IPS-18c (cell line): Measurements from ENCODE around the gene ARHGEF5.
"Not testable (repeated sequence)": the region's sequence is repeated elsewhere in the genome, so short reads cannot be mapped to it uniquely, and the experiment has no call there.

ENCODE experiments used
- H3K4me3 ChIP-seq: 2 replicates; pipeline ENCODE4 v1.7.0; 2013; ENCODE audit warnings: low read depth, mild to moderate bottlenecking, low read length, moderate library complexity; ENCODE audit not compliant: insufficient read depth
- H3K9me3 ChIP-seq: one replicate; pipeline ENCODE4 v1.6.1; 2013; ENCODE audit warnings: mild to moderate bottlenecking, low read length, moderate library complexity; ENCODE audit not compliant: control insufficient read depth, insufficient read depth

Gene ARHGEF5

DNA sequence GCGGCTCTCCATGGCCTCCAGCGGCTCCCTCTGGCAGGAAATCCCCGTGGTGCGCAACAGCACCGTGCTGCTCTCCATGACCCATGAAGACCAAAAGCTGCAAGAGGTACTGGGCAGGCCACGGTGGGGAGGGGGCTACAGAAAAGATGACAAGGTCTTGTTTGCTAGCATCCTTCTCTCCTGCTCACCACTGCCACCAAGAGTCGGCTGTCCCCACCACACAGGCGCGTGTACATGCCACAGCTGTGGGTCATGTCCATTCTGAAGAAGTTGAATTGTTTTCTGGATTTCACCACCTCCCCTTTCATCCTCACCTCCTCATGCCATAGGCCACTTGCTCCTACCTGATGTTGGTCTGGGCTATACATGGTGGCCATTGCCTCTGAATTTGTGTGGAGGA, 12.0 kb downstream of the ARHGEF5 start:
- H3K4me3 ChIP-seq, H3K9me3 ChIP-seq: not testable (repeated sequence)

DNA sequence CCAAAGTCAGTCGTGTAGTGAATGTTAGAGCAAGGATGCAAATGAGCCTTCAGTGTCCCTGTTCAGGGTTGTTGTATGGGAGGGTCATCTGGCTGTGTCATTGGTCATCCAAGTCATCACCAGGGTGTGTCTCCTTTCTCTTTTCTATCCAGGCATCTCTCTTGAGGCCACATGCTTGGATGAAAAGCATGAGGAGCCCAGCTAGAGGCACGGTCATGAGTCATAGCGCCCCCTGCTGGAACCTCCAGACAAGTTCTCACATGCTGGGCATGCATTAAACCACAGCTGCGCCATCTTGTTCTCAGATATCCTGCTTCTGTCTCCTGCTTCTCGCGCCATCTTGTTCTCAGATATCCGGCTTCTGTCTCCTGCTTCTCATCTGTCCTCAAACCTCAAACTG, 14.0 kb downstream of the ARHGEF5 start:
- not testable (repeated sequence) for H3K4me3 ChIP-seq, H3K9me3 ChIP-seq

DNA sequence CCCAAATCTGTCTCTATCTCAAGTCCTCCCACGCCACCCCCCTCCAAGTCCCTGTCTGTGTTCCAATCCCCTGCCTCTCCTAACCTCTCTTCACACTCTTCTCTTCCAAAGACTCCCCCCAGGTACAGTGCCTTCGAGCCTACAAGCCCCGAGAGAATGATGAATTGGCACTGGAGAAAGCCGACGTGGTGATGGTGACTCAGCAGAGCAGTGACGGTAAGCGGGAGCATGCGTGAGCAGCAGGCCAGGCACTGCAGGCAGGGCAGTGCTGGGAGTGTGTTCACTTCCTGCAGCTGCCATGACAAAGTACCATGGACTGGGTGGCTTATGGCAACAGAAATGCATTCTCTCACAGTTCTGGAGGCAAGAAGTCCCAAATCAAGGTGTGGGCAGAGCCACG, 23.4 kb downstream of the ARHGEF5 start:
- H3K9me3 ChIP-seq, result no peaks in the 10 kb centered on the region
- no peak overlapping the region for H3K4me3 ChIP-seq

DNA sequence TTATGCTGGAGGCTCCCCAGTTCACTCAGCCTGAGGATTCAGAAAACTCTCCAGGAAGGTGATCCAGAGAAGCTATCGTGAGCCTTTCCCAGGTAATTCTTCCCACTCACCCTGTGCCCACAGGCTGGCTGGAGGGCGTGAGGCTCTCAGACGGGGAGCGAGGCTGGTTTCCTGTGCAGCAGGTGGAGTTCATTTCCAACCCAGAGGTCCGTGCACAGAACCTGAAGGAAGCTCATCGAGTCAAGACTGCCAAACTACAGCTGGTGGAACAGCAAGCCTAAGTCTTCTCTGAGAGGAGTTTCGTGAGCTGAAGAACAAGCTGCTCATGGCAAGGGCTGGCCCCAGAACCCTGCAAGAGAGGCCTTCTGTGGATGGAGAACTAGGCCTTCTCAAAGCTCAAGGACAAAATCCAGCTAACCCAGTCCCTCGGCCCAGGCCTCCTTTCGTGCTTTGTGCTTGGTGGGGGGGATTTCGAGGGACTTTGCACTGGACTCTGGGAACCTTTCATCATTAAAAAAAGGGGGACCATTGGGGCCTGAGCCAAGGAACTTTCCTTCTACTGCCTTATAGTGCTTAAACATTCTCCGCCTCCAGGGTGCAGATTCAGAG, 24.7 kb downstream of the ARHGEF5 start:
- no peak overlapping the region for H3K4me3 ChIP-seq
- H3K9me3 ChIP-seq, result no peaks in the 10 kb centered on the region

DNA sequence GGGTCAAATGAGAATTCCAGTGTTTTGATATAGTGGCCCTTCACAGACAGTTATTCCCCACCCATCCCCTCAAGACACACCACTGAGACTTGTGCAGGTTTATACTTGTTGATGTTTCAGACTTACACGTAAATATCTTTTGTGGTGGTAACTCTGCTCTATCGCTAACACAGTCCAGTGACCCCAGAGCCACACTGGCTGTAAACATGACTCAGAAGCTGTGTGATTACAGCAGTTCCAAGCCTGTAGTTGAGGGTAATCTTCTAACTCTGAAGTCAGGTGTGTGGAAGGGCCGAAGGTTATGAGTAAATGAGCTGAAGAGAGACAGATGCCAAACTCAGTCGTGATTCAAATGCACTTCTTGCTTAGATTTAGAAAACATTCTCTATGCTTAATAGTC, 28.9 kb downstream of the ARHGEF5 start:
- Histone ChIP-seq H3K4me3 (no peak overlapping the region), H3K9me3 (no peaks in the 10 kb centered on the region)

DNA sequence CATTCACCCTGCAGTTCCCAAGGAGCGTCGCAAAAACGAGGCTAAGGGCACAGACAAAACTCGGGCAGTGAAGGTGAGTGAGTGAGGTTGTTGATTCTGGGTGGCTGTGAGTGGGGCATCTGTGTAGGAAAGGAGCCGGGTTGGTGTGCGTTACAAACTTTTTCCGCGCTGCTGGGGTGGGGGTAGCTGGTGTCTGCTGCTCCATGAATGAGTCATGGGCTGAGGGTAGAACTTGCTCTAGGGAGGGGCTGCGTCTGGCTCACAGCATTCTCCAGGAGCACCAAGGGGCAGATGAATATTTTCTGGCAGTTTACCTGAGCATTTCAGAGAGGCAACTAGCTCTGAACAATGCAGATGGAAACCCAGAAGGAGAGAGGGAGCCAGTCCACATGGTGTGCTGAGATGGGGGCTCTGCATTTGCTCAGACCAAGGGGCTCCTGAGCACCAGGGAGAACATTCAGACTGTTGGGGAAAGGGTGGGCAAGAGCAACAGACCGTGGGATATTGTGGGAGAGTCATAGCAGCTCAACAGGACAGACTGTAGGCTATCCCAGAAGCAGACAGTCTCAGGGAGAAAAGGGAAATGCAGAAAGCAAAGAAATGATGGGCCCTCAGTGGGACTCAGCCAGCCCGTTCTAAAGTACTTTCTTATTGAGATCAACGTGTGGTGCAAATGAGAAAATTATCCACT, 29.5 kb downstream of the ARHGEF5 start:
- Histone ChIP-seq H3K4me3 (no peak overlapping the region), H3K9me3 (no peaks in the 10 kb centered on the region)

DNA sequence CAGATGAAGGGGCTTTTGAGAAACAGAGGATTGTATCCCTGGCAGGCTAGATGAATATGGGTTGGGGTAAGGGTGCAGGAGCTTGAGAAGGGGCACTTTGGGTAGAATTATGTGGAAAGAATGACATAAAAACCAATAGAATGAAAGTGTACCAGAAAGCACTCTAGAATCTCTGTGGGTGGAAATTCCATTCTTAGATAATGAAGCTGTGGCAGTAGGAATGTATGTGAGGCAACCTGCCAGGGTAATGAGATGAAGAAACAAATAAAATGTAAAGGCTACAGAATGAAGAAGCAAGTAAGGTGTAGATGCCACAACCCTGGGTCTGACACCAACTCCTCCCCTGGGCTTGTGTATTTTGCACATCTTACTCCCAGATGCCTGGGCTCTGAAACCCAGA, 31.5 kb downstream of the ARHGEF5 start:
- H3K4me3 ChIP-seq, result no peak overlapping the region
- no peaks in the 10 kb centered on the region for H3K9me3 ChIP-seq

DNA sequence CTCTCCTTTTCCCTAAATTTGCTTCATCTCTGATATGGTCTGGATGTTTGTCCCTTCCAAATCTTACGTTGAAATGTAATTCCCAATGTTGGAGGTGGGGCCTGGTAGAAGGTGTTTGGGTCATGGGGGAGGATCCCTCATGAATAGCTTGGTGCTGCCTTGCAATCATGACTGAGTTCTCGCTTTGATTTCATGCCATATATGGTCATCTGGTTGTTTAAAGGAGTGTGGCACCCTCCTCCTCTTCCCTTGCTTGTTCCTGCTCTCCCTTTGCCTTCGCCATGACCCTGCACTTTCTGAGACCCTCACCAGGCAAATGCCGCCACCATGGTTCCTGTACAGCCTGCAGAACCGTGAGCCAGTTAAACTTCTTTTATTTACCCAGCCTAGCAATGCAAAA, 33.7 kb downstream of the ARHGEF5 start:
- Histone ChIP-seq H3K4me3 (no peak overlapping the region), H3K9me3 (no peaks in the 10 kb centered on the region)

DNA sequence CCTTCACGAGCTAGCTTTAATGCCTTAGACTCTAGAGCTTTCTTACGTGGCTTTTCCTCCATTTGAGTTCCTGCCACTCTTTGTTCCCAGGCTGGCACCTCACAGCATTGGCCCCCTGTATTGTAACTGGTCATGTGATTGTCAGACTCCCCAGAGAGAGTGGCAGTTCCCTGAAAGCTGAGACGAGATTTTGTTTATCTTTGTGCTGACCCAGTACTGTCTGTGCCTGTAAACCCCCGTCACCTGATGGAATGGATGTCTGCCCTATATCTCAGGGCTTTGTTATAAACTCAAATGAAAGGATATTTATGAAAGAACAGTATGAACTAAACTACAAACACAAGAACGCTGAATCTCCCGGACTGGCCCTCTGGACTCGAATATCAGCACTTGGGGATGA, 35.3 kb downstream of the ARHGEF5 start:
- Histone ChIP-seq H3K9me3 (no peaks in the 10 kb centered on the region), H3K4me3 (no peak overlapping the region)

DNA sequence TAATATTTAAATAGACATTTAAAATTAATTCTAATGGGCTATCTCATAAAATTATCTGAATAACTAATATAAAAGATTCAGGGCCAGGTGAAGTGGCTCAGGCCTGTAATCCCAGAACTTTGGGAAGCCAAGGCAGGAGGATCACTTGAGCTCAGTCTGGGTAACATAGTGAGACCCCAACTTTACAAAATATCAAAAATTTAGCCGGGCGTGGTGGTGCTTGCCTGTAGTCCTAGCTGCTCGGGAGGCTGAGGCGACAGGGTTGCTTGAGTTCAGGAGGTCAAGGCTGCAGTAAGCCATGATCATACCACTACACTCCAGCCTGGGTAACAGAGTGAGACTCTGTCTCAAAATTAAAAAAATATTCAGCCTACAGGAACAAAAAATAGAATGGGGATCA, 35.8 kb downstream of the ARHGEF5 start:
- Histone ChIP-seq H3K4me3 (no peak overlapping the region), H3K9me3 (no peaks in the 10 kb centered on the region)

DNA sequence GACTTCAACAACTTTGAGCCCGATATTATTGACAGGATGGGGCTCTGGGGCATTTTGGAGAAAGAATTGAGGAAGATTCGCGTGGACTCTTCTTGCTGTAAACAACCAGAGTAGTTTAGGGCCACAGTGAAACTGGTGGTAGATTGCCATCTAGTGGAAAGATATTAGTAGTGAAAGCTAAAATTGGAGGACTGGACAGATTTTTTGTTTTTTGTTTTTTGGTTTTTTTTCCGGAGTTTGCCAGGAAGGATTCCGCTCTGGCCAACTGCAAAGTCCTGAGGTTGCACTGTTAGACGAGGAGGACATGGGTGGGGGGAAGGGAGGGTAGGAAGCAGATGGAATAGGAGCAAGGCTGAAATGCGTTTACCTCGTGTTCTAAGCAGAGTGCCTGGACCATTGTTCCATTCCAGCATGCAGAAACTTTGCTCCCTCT, 36.6 kb downstream of the ARHGEF5 start:
- no peaks in the 10 kb centered on the region for H3K9me3 ChIP-seq
- no peak overlapping the region for H3K4me3 ChIP-seq

DNA sequence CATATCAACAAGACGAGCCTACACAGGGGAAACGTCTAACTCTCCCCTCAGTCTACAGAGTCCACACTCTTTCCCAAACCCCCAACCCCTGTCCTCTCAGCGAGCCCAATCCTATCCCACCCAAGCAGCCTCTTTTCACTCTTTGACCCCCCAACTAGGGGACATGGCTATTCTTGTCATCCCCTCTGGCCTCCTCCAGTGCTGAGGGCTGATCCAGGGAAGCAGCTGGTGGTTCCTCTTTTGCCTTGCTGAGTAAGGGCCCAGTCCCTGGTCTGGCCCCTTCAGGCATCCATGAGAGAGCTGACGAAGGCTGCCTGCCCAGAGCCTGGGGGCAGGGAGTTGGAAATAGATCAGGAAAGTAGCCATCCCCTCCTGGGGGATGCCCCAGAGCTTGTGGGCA, 41.9 kb downstream of the ARHGEF5 start:
- Histone ChIP-seq H3K4me3 (no peak overlapping the region), H3K9me3 (peaks cover 3% of the 10 kb centered on the region)

DNA sequence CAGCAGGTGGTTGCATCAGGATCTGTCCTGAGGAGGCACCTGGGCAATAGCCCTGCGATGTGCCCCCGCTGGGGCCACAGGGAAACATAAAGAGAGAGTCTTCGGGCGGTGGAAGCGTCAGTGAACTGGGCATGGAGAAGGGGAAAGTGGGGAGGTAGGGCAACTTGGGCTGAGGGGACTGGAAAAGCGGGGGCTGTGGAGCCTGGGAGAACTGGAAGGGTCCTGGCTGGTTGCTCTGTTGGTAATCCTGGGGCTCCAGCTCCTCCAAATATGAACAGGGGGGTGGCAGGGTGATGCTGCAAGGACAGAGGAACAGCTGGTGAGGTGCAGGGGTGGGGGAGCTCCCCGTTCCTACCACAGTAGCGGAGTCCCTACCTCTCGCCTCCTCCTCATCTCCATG, 43.1 kb downstream of the ARHGEF5 start:
- Histone ChIP-seq H3K4me3 (no peak overlapping the region), H3K9me3 (peaks cover 3% of the 10 kb centered on the region)

DNA sequence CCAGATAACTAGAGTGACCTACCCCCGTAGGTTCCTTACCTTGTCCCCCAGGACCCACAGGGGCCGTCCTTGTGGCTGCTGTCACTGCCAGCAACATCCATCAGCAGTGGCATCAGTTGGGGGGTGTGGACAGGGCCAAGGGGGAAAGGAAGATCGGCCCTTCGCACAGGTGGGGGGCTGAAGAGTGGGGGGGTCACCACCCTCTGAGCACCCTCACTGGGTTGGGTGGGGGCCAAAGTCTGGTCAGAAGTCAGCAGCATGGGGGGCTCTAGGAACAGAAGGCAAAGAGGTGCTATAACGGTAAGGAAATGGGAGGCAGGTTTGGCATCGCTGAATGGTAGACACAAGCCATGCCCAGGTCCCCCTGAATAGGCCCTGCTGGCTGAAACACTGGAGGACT, 43.7 kb downstream of the ARHGEF5 start:
- peaks cover 3% of the 10 kb centered on the region for H3K9me3 ChIP-seq
- H3K4me3 ChIP-seq, result no peak overlapping the region

DNA sequence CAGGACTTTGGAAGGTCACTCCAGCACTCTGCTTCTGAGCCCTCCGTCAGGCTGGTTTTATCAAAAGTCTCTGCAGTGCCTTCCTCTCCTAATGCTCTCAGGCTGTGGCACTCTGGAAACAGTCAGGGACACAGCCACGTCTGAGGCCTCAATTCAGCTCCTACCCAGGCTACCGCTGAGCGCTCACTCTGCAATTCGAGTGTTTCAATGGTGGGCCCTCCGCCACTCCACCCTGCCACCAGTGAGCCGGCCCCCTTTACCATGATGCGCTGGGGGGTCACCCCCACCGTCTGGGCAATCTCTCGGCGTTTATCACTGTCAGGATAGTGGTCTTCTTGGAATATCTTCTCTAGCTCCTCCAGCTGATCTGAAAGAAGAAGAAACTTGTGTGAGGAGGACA, 44.7 kb downstream of the ARHGEF5 start:
- Histone ChIP-seq H3K9me3 (peaks cover 3% of the 10 kb centered on the region), H3K4me3 (no peak overlapping the region)

DNA sequence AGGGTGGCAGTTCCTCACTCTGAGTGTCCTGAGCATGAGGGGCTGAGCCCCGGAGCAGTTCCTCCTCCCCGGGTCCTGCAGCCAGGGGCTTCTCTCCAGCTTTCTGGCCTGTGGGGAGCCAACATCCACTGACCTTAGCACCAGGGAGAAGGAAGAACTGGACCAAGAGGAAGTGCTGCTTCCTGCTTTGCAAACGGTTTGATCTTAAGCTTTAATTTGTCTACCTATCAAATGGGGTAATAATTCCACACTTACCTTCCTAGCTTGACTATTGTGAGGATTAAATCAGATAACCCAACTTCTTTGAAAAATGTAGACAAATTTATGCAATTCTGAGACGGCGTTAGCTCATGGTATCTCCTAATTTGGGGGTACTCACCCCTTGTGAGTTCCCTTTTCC, 46.3 kb downstream of the ARHGEF5 start:
- peaks cover 3% of the 10 kb centered on the region for H3K9me3 ChIP-seq
- H3K4me3 ChIP-seq, result no peak overlapping the region

DNA sequence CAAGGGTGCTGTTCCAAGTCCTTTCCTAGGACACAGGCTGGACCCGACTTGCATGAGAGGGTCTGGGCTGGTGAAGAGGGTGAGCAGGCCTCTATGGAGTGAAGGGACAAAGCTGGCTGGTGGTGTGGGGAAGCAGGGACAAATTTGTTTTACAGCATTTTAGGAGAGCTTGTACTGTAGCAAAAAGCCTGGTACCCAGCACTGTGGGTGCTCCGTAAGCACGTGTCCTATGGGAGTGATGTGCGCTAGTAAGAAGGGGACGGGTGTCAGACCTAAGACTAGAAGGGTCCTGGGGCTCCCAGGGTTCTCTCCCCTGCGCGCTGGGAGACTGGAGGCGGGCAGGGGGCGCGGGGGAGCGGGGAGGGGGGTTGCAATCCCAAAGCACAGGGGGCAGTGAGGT, 47.9 kb downstream of the ARHGEF5 start:
- H3K4me3 ChIP-seq, result no peak overlapping the region
- H3K9me3 ChIP-seq, result peaks cover 3% of the 10 kb centered on the region

DNA sequence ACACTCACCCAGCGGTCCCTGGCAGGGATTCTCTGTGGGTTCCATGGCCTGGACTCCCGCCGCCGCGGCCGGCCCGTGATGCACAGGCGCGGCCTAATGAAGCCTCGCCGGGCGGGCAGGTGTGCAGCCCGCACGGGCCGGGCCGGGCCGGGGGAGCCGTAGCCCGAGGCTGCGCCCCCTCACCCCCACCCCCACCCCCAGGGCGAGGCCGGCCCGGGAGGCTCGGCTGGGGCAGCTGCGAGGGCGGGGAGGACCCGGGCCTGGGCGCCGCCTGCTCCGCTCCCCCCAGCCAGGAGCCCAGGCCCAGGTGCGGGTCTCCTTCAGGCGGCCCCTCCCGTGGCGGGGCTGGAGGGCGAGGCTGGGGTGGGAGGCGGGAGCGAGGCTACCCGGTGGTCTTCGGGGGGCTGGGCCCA, 48.5 kb downstream of the ARHGEF5 start, which contains the start of gene NOBOX:
TSS of gene NOBOX (minus strand) at position 45 of the 413 bp plus-strand sequence.
- H3K9me3 ChIP-seq, result peaks cover 3% of the 10 kb centered on the region
- H3K4me3 ChIP-seq, result no peak within 1 kb of the TSS

DNA sequence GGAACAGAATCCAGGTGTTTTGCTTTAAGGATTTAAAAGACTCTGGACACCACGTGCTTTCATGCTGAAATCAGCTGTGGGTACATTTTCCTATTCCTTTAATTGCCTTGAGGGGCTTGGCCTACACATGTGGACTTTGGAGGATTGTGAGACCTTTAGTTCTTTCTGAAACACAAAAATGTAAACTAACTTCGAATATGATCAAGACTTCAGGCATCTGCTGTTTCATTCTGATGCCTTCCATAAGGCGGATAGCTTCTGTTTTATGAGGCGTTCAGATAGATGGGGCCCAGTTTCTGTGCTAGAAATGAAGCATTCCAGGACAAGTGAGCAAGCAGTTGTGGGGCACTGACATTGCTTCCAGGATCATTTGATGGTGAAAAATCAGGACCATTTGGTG, 49.7 kb downstream of the ARHGEF5 start:
- Histone ChIP-seq H3K9me3 (peaks cover 3% of the 10 kb centered on the region), H3K4me3 (no peak overlapping the region)
